D721Med (cell line): ENCODE measurements around the gene CD72.
"Not testable (repeated sequence)": the region's sequence is repeated elsewhere in the genome, so short reads cannot be mapped to it uniquely, and the experiment has no call there.

Experiments
- DNase-seq: peaks from one replicate; pipeline ENCODE4 v3.0.0; 2011; ENCODE audit warnings: low spot score; ENCODE audit not compliant: insufficient read length
- FAIRE-seq: peaks from 2 replicates; lab custom pipeline; 2011; peaks lifted over from hg19 to GRCh38; lab: Jason Lieb, UNC
- CTCF ChIP-seq: IDR thresholded peaks from 2 replicates; pipeline ENCODE4 v1.5.1; 2012; ENCODE audit warnings: mild to moderate bottlenecking, control low read depth; ENCODE audit not compliant: insufficient read depth; ENCODE audit errors: missing control alignments

Gene CD72

GRCh38 chr9:35612843-35613242 is 5.4 kb downstream of the CD72 start:
- no peak for FAIRE-seq
- TF ChIP-seq CTCF = no peak
- no peak for DNase-seq

GRCh38 chr9:35612066-35612465 is 6.1 kb downstream of the CD72 start:
- not testable (repeated sequence) for DNase-seq, FAIRE-seq

DNA sequence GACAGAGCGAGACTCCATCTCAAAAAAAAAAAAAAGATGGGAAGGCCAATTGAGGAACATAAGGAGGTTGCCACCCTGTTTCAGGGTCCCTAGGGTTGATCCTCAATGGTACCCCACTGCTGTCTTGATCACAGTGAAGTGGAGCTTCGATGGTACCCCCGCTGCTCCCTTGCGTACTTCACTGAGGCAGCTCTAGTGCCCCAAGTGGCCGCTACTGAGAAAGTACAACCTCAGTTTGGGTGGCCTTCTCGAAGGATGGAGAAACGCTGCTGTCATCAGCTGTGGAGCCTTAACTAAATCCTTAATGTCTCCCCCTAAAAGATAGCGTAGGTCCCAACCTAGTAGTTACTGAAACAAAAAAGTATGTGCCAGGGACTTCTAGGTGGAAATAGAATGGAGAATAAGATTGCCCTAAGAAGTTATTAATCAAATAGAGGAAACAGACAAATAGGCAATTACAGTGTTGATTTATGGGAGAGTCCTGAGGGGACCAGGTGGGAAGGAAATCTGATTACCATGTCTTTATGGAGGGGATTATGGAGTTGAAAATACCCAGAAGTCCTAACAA is 6.9 kb downstream of the CD72 start:
- DNase-seq (no peak), FAIRE-seq (peak; percentile 41)
- peak; percentile 65 for TF ChIP-seq CTCF

- no peak for FAIRE-seq
- no peak for TF ChIP-seq CTCF
- DNase-seq = no peak
Observed at GRCh38 chr9:35609820-35610163, 8.4 kb downstream of the CD72 start.

- DNase-seq = no peak
- TF ChIP-seq CTCF = no peak
- FAIRE-seq = no peak
Observed at GRCh38 chr9:35609001-35609819, 9.0 kb downstream of the CD72 start.

DNA sequence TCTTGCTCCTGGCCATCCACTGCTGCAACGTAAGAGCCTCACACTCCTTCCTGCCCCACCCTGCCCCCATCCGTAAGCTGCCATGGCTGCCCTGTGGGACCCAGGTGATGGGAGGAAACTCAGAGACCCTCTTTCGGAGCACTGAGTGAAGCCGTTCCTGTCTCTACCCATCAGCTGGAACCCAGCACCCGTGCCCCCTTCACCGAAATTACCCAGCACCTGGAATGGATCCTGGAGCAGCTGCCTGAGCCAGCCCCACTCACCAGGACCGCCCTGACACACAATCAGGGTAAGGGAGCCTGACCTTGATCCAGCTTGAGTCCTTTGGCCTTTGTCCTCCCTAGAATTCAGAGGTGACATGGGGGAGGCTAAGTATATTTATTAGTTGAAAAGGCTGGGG is 10.0 kb downstream of the CD72 start:
- TF ChIP-seq CTCF = no peak
- DNase-seq (no peak), FAIRE-seq (no peak)

- no peak for DNase-seq
- no peak for TF ChIP-seq CTCF
- no peak for FAIRE-seq
Observed at GRCh38 chr9:35606726-35607125, 11.5 kb downstream of the CD72 start.
